Measurements from ENCODE around the gene SORCS2.

DNA sequence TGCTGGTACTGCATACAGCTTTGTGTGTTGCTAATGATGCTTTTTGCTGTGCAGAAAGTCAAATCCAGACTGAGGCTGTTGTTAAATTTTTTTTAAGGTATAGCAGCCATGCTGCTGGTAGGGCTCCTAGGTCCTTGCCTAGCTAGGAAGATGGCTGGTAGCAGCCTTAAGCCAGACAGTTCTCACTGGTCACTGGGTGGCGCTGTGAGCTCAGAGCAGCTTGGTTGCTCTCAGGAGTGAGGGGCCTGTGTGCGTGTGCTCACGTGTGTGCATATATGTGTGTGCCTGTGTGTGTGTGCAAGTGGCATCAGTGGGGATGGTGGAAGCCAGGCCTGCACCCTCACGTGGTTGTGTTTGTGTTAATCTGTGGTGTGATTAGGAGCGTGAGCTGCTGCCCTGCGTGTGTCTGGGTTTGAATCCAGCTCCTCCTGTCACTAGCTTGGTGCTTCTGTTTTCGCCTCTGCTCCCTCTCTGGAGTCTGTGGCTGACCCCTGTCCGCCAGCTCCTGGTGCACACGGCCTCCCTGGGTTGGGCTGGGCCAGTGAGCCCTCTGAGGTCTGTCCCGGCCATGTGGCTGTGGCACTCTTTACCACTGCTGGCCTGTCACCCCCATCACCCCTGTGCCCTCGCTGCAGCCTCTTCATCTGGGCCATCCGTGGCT, 46.1 kb downstream of the SORCS2 start:
- TF ChIP-seq, protein P1, sequence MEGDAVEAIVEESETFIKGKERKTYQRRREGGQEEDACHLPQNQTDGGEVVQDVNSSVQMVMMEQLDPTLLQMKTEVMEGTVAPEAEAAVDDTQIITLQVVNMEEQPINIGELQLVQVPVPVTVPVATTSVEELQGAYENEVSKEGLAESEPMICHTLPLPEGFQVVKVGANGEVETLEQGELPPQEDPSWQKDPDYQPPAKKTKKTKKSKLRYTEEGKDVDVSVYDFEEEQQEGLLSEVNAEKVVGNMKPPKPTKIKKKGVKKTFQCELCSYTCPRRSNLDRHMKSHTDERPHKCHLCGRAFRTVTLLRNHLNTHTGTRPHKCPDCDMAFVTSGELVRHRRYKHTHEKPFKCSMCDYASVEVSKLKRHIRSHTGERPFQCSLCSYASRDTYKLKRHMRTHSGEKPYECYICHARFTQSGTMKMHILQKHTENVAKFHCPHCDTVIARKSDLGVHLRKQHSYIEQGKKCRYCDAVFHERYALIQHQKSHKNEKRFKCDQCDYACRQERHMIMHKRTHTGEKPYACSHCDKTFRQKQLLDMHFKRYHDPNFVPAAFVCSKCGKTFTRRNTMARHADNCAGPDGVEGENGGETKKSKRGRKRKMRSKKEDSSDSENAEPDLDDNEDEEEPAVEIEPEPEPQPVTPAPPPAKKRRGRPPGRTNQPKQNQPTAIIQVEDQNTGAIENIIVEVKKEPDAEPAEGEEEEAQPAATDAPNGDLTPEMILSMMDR (IDR thresholded peaks at IDR 0.05) = peak in 1 of 6 experiments; percentile 5
- no peak for TF ChIP-seq POLR2A (IDR thresholded peaks at IDR 0.05)
